ENCODE results near the gene RAMP1. TPM values are rescaled to one million over a fixed set of nuclear protein-coding genes. Genes with fewer than 3 reads are reported as not detected.

RAMP1 gene
- total and polyA plus RNA-seq, 2 of the 4 experiments (the other 2 are of a cell fraction): 15.8 to 77.1 TPM

DNA sequence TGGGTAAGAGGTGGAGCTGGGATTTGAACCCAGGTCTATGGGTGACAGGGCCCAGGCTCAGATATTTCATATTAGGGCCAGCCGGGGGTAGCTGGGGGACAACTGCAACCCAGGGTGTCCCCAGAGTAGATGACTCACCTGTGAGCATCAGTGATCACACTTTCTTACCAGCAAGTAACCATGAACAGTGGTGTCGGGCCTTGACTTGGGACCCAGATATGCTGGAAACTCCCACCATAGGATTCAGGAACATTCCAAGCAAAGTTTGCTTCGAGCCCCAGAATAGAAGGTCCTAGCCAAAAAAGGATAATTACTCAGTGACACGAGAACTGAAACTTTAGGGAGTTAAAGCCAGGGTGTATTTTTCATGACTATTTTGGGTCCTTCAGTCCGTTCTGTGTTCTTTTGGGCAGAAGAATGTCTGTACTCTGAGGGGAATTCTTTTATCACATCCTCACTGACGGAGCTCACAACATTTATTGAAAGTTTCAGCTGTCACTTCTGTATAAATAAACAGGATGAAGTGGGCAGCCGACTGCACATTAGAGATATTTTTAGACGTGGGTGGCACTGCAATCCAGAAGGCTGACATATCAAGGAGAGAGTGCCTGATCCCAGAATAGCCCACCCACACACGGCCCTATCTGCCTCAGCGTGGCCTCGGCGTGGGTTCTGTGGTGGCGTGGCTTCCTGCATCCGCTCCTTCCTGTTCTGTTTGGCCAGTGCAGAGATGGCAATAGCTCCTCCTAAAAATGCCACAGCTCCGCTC lies 45.6 kb downstream of the RAMP1 start (continued):
- no peak for TF ChIP-seq NFE2L2 (IDR thresholded peaks at IDR 0.05; ENCODE audit: low read depth, low read length)
- TF ChIP-seq, protein P1, sequence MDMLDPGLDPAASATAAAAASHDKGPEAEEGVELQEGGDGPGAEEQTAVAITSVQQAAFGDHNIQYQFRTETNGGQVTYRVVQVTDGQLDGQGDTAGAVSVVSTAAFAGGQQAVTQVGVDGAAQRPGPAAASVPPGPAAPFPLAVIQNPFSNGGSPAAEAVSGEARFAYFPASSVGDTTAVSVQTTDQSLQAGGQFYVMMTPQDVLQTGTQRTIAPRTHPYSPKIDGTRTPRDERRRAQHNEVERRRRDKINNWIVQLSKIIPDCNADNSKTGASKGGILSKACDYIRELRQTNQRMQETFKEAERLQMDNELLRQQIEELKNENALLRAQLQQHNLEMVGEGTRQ (IDR thresholded peaks at IDR 0.05; ENCODE audit: low read depth, low read length): no peak
- peak; percentile 89 for TF ChIP-seq MXI1 (IDR thresholded peaks at IDR 0.05; ENCODE audit: borderline replicate concordance, low read depth, low read length)
- no peak for TF ChIP-seq MAZ (IDR thresholded peaks at IDR 0.05; ENCODE audit: borderline replicate concordance, low read depth, low read length)
- TF ChIP-seq SMC3 (IDR thresholded peaks at IDR 0.05; ENCODE audit: low read depth, low read length): no peak; the same call in 1 of the 2 replicates
